Lung microvascular endothelial cell (primary cell): ENCODE results near the gene UMODL1. TPM values are rescaled to one million over a fixed set of nuclear protein-coding genes. Genes with fewer than 3 reads are reported as not detected.
"Not testable (repeated sequence)": the region's sequence is repeated elsewhere in the genome, so short reads cannot be mapped to it uniquely, and the experiment has no call there.

Experiments
- DNase-seq, 2 donors: peaks; one replicate each; pipeline versions ENCODE4 v3.0.0 to v3.0.0-alpha.2; 2010; ENCODE audit warnings: low read depth in 2 of 2
- total RNA-seq: library from RNA; depleted of rRNA; stranded (reverse); fragments of >200 nt; gene quantifications from 2 replicates; pipeline ENCODE4 v1.2.1, GENCODE V29; 2014

Gene UMODL1
- total RNA-seq, 1 donor from 2014 or later, result not detected

- DNase-seq, result no peak
Observed at GRCh38 chr21:42114646-42115045, 43.5 kb downstream of the UMODL1 start.

- DNase-seq, result no peak
Observed at GRCh38 chr21:42115136-42115683, 44.1 kb downstream of the UMODL1 start.

GRCh38 chr21:42116551-42116950 lies 45.4 kb downstream of the UMODL1 start:
- not testable (repeated sequence) for DNase-seq

- peak; percentile 74 to 84 for DNase-seq
Observed at GRCh38 chr21:42117229-42117966, 46.3 kb downstream of the UMODL1 start.

GRCh38 chr21:42117967-42118780 lies 47.1 kb downstream of the UMODL1 start:
- no peak for DNase-seq

- peak; percentile 34 to 36 for DNase-seq
Observed at GRCh38 chr21:42118901-42119300, 47.8 kb downstream of the UMODL1 start.

GRCh38 chr21:42120101-42120902 lies 49.2 kb downstream of the UMODL1 start:
- no peak for DNase-seq

- DNase-seq, result no peak
Observed at GRCh38 chr21:42120903-42121535, 49.9 kb downstream of the UMODL1 start.

- DNase-seq, result no peak
Observed at GRCh38 chr21:42121794-42122193, 50.7 kb downstream of the UMODL1 start.

- DNase-seq, result no peak
Observed at GRCh38 chr21:42122398-42122797, 51.3 kb downstream of the UMODL1 start.

GRCh38 chr21:42122808-42123207 lies 51.7 kb downstream of the UMODL1 start:
- no peak for DNase-seq

- no peak for DNase-seq
Observed at GRCh38 chr21:42123219-42123908, 52.2 kb downstream of the UMODL1 start.

- no peak for DNase-seq
Observed at GRCh38 chr21:42124081-42124480, 53.0 kb downstream of the UMODL1 start.

GRCh38 chr21:42124826-42125570 lies 53.9 kb downstream of the UMODL1 start:
- DNase-seq, result no peak

- DNase-seq, result no peak
Observed at GRCh38 chr21:42125571-42126544, 54.7 kb downstream of the UMODL1 start.

- DNase-seq, result no peak
Observed at GRCh38 chr21:42127164-42128150, 56.3 kb downstream of the UMODL1 start.
